Motor neuron (in vitro differentiated cells): ENCODE results near the gene TMEM79. TPM values are rescaled to one million over a fixed set of nuclear protein-coding genes. Genes with fewer than 3 reads are reported as not detected.

Experiments
- ATAC-seq, 8 experiments: fragments of 200-7000 bp; cut with Tn5 transposase; replicated peaks in 6 of 8; 2 replicates each; pipeline ENCODE4 v1.8.0; 2021; ENCODE audit warnings: mild to moderate bottlenecking in 8 of 8, moderate library complexity in 8 of 8
- H3K27ac ChIP-seq, 2 donors: fragments of 250-450 bp; sonication (Bioruptor Pico); 2 replicates each; pipeline ENCODE4 v1.9.0; 2021; ENCODE audit warnings: antibody characterized with exemption in 2 of 2, mild to moderate bottlenecking in 2 of 2, moderate library complexity in 1 of 2
- H3K4me1 ChIP-seq, 2 donors: fragments of 250-450 bp; sonication (Bioruptor Pico); replicated peaks in 1 of 2; 2 replicates each; pipeline ENCODE4 v1.6.1; 2021; ENCODE audit warnings: antibody characterized with exemption in 2 of 2, mild to moderate bottlenecking in 2 of 2, moderate library complexity in 1 of 2
- H3K4me3 ChIP-seq, 5 donors: fragments of 250-450 bp; sonication (Bioruptor Pico); 2 replicates each; pipeline ENCODE4 v1.9.0; 2021; ENCODE audit warnings: antibody characterized with exemption in 5 of 5, mild to moderate bottlenecking in 5 of 5, moderate library complexity in 4 of 5
- WGBS, 10 experiments: fragments of 450-650 bp; shearing (Covaris generic); methylation state at CpG; one replicate each; pipeline ENCODE4 v1.0.0; 2022; 5-methylcytosine and 5-hydroxymethylcytosine counted together
- in situ Hi-C, 9 experiments: fragments of 400-800 bp; cut with MboI; loops; one replicate each; pipeline ENCODE4 v1.15.0; 2021; ENCODE audit warnings: low sequenced_read_pairs in 9 of 9, low pct_unique_long_range_greater_than_20kb in 2 of 9; ENCODE audit not compliant: unreplicated experiment in 9 of 9
- total RNA-seq, 8 experiments: library from RNA; unstranded; fragments of 300-600 nt; gene quantifications; 2 replicates each; pipeline versions ENCODE4 v1.2.3 to v1.2.4, GENCODE V29; 2022

TMEM79 gene
- total RNA-seq, 8 experiments from 2014 or later = 3.1 to 6.5 (median 4.8) TPM

DNA sequence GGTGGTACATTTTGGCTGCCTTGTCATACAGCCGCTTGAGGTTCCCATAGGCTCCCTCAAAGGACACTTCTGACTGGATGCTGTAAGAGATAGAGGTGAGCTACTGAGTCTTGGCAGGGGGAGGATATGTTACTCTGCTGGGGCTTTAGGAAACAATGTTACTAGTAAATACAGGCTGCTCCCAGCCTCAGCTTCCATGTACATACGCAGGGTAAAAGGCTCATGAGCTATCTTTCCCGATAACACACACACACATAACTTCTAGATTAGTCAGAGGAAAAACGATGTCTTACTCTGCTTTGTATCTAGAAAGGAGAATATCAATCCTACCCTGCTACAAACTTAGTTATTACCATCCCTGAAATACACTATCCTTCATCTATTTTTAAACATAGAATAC lies 15.8 kb upstream of the TMEM79 start:
- H3K4me3 ChIP-seq = no peak overlapping the region
- no peaks in the 10 kb centered on the region for H3K4me1 ChIP-seq
- WGBS, 10 experiments = 0 to 100% (median 80%) methylated on average over 1 to 4 of the region's 4 CpGs; no CpG with 5 or more reads in 3 of the 10 experiments
- in situ Hi-C loops = no loop called here
- no peak overlapping the region for H3K27ac ChIP-seq
- ATAC-seq = no peak

DNA sequence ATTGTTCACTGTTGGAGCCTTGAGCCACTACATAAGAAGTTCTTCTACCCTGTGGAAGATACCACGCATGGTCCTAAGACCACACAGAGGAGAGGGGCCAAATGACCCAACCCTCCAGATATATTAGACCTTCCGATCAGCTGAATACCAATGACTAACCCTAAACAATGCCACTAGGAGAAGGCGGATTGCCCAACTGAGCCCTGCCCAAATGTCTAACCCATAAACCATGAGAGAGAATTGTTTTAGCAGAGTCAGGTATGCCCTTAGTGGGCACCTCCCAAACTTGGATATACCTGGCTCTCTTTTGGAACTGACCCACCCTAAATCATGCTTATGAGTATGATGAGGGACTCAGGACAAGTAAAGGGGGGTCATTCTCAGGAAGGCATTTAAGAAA lies 13.8 kb upstream of the TMEM79 start:
- H3K4me1 ChIP-seq = no peaks in the 10 kb centered on the region
- in situ Hi-C loops = no loop called here
- 91 to 100% (median 95%) methylated on average over 1 to 3 of the region's 3 CpGs; no CpG with 5 or more reads in 4 of the 10 experiments for WGBS, 10 experiments
- H3K4me3 ChIP-seq = no peak overlapping the region
- H3K27ac ChIP-seq = no peak overlapping the region
- ATAC-seq = no peak

DNA sequence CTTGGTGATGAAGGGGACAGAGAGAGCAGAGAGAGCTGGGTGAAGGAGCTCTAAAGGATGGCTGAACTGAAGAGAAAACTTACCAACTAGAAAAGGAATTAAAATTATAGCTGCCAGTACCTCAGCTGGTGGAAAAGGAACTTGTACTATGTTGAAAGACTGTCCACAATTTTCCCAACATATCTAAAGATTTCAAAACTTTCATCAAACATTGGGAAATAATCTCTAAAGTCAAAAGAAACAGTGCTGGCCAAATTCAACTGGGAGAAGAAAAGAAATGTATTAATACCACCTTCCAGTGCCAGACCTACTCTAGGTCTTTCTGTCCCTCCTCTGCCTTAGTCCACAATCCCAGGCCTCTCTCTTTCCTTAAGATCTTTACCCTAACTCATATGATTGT lies 7.6 kb upstream of the TMEM79 start:
- H3K4me1 ChIP-seq = peaks cover 7 to 9% of the 10 kb centered on the region in 2 donors
- no peak overlapping the region for H3K4me3 ChIP-seq
- in situ Hi-C loops = no loop called here
- ATAC-seq = no peak
- H3K27ac ChIP-seq = no peak overlapping the region

DNA sequence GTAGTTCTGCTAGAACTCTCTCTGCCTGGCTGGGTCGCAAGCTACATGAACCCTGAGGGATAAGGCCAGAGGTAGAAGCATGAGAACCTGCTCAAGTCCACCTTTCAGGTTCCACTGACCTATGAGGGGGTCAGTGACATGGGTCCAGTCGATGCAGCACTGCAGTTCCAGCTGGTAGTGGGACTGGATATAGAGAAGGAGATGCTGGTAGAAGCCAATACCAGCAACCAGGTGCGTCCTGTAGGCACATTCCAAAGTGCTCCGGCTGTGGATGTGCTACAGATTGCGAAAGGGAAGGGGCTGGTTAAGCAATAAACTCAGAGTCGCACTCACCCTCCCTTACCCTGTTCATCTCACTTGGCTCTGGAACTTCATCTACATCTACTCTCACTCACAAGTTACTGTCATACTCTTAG lies 7.2 kb upstream of the TMEM79 start:
- in situ Hi-C loops = no loop called here
- H3K4me3 ChIP-seq = no peak overlapping the region
- ATAC-seq = no peak
- H3K4me1 ChIP-seq = peaks cover 8 to 10% of the 10 kb centered on the region in 2 donors
- H3K27ac ChIP-seq = no peak overlapping the region
- 73 to 100% (median 85%) methylated on average over 1 to 6 of the region's 6 CpGs; no CpG with 5 or more reads in 1 of the 10 experiments for WGBS, 10 experiments

DNA sequence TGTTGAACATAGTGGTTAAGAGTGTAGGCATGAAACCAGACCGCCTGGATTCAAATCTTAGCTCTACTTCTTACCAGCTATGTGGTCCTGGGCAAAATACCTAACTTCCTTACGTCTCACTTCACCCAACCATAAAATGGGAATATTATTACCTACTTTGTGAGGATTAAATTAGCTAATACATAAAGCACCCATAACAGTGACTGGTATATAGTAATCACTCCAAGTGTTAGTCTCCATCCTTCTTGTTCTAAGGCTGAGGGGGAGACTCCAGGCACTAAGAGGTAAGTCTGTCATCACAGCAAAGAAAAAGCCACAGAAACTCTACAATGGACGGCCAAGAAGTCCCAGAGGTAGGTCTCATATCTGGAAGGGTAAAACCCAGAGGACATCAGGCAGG lies 4.3 kb upstream of the TMEM79 start:
- ATAC-seq = no peak
- H3K4me3 ChIP-seq = no peak overlapping the region
- H3K4me1 ChIP-seq = peaks cover 14% of the 10 kb centered on the region in 2 donors
- WGBS, 10 experiments = 79 to 100% (median 100%) methylated on average over 1 to 3 of the region's 3 CpGs; no CpG with 5 or more reads in 2 of the 10 experiments
- no peak overlapping the region for H3K27ac ChIP-seq
- in situ Hi-C loops = no loop called here

DNA sequence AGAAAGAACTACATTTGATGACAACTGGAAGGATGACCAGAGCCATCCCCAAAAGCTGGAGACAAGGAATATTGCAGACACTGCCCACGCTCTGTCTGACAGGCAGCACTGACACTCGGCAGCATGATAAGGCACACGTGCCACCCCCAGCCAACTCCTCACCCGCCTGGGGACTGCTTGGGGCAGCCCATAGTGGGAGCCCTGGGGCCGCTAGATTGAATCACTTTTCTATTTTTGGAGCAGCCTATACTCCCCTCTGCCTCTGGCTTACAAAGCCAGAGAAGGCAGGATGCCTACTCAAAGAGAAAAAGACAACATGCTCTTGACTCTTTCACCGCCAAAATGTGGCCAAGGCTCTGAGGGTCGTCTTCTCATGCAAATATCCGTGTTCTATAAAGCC lies 2.8 kb upstream of the TMEM79 start:
- peak in 7 of 8 experiments; percentile 23 to 42 (median 35) for ATAC-seq
- in situ Hi-C loops = no loop called here
- Histone ChIP-seq H3K27ac (no peak overlapping the region), H3K4me1 (peaks cover 14% of the 10 kb centered on the region in 2 donors), H3K4me3 (peak overlapping the region; percentile 85 to 92 (median 88))
- 0 to 67% (median 25%) methylated on average over 1 to 8 of the region's 8 CpGs; no CpG with 5 or more reads in 1 of the 10 experiments for WGBS, 10 experiments

DNA sequence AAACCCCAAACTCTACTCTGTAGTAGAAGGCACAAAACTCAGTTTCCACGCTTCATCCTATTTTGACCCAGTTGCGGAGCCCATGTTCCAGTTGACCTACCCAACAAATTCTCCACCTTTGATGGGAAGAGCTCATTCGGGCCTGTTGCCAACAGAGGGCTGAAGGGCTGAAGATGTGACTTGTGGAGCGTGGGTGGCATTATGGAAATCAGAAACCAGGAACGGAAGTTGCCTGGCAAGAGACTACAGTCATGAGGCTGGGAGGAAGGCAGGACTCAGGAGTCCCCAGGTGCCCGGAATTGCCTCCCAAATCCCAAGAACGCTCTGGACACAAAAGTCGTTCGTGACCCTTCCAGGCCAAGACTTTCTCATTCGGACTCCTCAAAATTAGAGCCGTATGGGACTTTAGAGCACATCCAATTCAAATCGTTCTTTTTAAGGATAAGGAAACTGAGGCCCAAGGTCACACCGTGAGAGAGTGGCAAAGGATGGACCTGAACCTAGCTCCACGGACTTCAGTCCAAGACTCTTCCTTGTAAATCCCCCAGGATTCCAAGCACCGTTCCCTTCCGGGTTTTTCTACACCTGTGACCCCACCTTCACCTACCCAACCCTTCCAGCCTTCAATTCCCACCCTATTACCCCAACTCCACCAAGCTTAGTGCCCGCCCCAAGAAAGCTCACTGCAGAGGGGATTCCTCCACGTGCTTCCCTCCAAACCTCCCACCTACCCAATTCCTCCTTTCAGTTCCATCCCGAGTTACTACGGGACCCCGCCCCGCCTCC lies 2.2 kb upstream of the TMEM79 start:
- WGBS, 10 experiments = 0 to 50% (median 8%) methylated on average over 2 to 20 of the region's 22 CpGs; no CpG with 5 or more reads in 1 of the 10 experiments
- peak overlapping the region; percentile 85 to 92 (median 88) for H3K4me3 ChIP-seq
- in situ Hi-C loops = no loop called here
- peak in 2 of 8 experiments; percentile 3 for ATAC-seq
- peak overlapping the region; percentile 87 to 95 for H3K27ac ChIP-seq
- peaks cover 14% of the 10 kb centered on the region in 2 donors for H3K4me1 ChIP-seq

DNA sequence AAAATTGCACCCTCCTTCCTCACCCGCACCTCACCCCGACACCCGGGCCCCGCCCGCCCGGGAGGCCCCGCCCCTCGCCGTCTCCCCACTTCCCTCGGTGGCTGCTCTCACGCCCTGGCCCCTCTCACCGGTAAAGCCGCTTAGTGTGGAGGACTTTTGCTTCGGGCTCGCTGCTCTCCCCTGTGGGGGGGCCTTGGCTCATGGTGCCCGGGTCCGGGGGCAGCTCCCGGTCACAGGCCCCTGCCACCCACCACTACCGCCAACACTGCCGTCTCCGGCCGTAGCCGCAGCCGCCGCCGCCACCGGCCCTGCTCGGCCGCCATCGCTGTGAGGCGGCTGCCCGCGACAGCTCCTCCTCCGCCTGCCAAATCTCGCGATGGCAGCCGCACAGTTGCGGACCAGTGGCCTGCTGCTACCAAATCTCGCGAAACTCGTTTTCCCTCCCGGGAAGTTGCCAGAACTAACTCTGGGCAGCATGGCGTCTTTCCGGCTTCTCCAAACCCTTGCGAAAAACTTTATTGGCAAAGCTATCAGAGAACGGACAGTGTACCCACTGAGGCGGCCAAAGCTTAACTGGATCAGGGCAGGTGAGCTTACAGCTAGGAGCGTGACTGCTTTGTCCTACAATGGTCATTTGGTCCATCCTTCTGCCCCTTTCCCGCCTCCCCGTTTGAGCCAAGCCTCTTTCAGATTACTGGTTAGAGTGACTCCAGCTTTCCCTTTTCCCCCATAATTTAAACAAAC lies 1.5 kb upstream of the TMEM79 start, which contains the start of gene SMG5:
TSS of gene SMG5 (minus strand) at position 347 of the 744 bp plus-strand sequence. CDS start at position 202, 145 bp downstream.
- WGBS, 10 experiments = 0 to 7% (median 0%) methylated on average over 1 to 20 of the region's 50 CpGs; no CpG with 5 or more reads in 2 of the 10 experiments
- ATAC-seq = peak; percentile 88 to 96 (median 95)
- Histone ChIP-seq H3K4me3 (peak within 1 kb of the TSS; percentile 85 to 92 (median 88)), H3K4me1 (peaks cover 14% of the 10 kb centered on the region in 2 donors), H3K27ac (peak within 1 kb of the TSS; percentile 87 to 95)
- in situ Hi-C loops = no loop called here

DNA sequence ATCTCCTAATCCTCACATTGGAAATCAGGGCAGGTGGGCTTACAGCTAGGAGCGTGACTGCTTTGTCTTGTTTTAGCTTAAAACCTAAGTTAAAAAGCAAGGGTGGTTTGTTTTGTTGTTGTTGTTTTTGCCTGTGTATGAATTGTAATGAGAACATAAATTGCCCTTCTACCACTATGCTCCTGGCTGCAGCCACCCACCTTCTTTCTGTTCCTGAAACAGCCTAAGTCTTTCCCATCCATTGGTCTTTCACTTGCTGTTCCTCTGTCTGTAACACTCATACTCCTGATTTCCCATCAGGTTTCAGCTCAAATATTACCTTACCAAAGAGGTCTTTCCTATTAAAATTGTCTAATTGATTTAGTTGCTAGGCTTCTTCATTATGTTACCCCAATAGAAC lies 604 bp upstream of the TMEM79 start:
- H3K4me3 ChIP-seq = peak overlapping the region; percentile 85 to 92 (median 88)
- 33 to 91% (median 60%) methylated on average over 1 of the region's 1 CpG; no CpG with 5 or more reads in 5 of the 10 experiments for WGBS, 10 experiments
- H3K27ac ChIP-seq = peak overlapping the region in 1 of 2 donors; percentile 42
- in situ Hi-C loops = no loop called here
- ATAC-seq = no peak
- H3K4me1 ChIP-seq = peaks cover 14% of the 10 kb centered on the region in 2 donors

DNA sequence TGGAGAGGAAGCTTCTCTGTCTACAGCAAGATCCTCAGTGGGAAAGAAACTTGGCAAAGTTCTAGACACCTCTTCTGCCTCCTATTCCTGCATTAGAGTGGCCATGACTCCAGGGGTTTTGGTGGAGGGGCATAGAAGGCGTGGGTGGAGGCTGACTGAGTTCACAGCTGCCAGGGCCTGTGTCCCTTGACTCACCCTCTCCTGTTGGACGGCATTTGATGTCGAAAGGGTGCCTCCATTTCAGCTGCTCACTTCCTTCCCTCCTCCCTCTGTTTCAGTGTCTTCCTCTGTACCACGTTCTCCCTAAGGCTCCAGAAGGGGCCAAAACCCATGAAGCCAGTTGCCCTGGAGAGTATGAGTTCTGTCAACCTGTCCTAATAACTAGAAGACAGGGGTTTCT lies 632 bp downstream of the TMEM79 start:
- ATAC-seq = no peak
- Histone ChIP-seq H3K4me3 (no peak overlapping the region), H3K4me1 (peaks cover 14% of the 10 kb centered on the region in 2 donors), H3K27ac (no peak overlapping the region)
- 29 to 88% (median 80%) methylated on average over 2 to 4 of the region's 4 CpGs; no CpG with 5 or more reads in 4 of the 10 experiments for WGBS, 10 experiments
- in situ Hi-C loops = no loop called here

DNA sequence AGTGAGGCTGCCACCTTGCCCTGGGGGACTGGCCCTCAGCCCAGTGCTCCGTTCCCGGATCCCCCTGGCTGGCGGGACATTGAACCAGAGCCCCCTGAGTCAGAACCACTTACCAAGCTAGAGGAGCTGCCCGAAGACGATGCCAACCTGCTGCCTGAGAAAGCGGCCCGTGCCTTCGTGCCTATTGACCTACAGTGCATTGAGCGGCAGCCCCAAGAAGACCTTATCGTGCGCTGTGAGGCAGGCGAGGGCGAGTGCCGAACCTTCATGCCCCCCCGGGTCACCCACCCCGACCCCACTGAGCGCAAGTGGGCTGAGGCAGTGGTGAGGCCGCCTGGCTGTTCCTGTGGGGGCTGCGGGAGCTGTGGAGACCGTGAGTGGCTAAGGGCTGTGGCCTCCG lies 1.3 kb downstream of the TMEM79 start:
- WGBS, 10 experiments = 86 to 100% methylated on average over 4 to 11 of the region's 21 CpGs; no CpG with 5 or more reads in 8 of the 10 experiments
- Histone ChIP-seq H3K27ac (no peak overlapping the region), H3K4me1 (peaks cover 15 to 16% of the 10 kb centered on the region in 2 donors), H3K4me3 (no peak overlapping the region)
- ATAC-seq = no peak
- in situ Hi-C loops = no loop called here

DNA sequence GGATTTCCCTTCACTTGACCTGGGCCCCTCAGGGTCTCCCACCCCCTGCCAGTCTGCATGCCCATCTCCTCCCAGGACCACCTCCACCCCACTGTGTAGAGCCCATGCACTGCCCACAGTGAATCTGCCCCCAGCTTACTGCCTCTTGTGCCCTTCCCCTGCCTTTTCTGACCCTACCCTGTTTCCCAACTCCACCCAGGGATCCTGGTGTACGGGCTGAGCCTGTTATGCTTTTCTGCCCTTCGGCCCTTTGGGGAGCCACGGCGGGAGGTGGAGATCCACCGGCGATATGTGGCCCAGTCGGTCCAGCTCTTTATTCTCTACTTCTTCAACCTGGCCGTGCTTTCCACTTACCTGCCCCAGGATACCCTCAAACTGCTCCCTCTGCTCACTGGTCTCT lies 1.9 kb downstream of the TMEM79 start:
- H3K4me3 ChIP-seq = no peak overlapping the region
- WGBS, 10 experiments = 92 to 100% (median 97%) methylated on average over 1 to 5 of the region's 8 CpGs; no CpG with 5 or more reads in 6 of the 10 experiments
- no peak for ATAC-seq
- in situ Hi-C loops = no loop called here
- peaks cover 16 to 17% of the 10 kb centered on the region in 2 donors for H3K4me1 ChIP-seq
- H3K27ac ChIP-seq = no peak overlapping the region

DNA sequence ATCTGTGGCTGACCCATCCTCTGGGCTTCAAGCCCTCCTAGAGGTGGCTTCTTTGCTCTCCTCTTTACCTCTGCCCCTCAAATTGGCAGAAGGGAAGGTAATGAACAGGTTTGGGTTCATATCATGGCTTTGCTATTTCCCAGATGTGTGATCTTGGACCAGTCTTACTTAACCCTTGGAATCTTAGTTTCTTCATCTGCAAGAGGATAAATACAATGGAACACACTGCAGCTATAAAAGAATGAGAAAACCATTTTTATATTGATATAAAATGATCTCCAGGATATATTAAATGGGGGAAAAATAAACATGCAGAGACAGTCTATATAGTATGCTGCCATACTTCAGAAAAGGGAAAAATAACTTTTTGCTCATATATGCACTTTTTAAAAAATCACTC lies 5.7 kb downstream of the TMEM79 start:
- in situ Hi-C loops = no loop called here
- H3K27ac ChIP-seq = no peak overlapping the region
- ATAC-seq = no peak
- no peak overlapping the region for H3K4me3 ChIP-seq
- peaks cover 11 to 14% of the 10 kb centered on the region in 2 donors for H3K4me1 ChIP-seq
